HCT116 (cell line): Measurements from ENCODE around the gene IL3.

Experiments used
- CTCF ChIP-seq, 3 experiments: fragments of 200-600 bp in 1 of 3; sonication (generic) in 1 of 3; IDR thresholded peaks in 2 of 3; conservative IDR thresholded peaks in 1 of 3; 2 replicates each; pipeline ENCODE4 v1.5.1; 2012 to 2017; ENCODE audit warnings: low read depth in 2 of 3, low read length in 2 of 3, antibody characterized with exemption in 1 of 3, borderline replicate concordance in 1 of 3, control low read depth in 1 of 3, mild to moderate bottlenecking in 1 of 3, mixed read lengths in 1 of 3, mixed run types in 1 of 3, moderate library complexity in 1 of 3; ENCODE audit not compliant: insufficient read depth in 1 of 3
- EGR1 ChIP-seq: IDR thresholded peaks from 2 replicates; pipeline ENCODE4 v1.6.1; 2012; ENCODE audit warnings: low read depth
- EZH2phosphoT487 ChIP-seq: fragments of 200-600 bp; IDR thresholded peaks from 2 replicates; pipeline ENCODE4 v1.6.1; 2018; ENCODE audit warnings: antibody characterized with exemption, borderline replicate concordance
- POLR2A ChIP-seq: IDR thresholded peaks from 2 replicates; pipeline ENCODE4 v1.7.0; 2011; ENCODE audit warnings: borderline replicate concordance; ENCODE audit not compliant: insufficient read depth, insufficient read length; ENCODE audit errors: extremely low read depth
- POLR2AphosphoS5 ChIP-seq: IDR thresholded peaks from 2 replicates; pipeline ENCODE4 v1.6.1; 2011; ENCODE audit warnings: mild to moderate bottlenecking, low read depth, low read length, moderate library complexity
- ZBTB33 ChIP-seq: IDR thresholded peaks from 2 replicates; pipeline ENCODE4 v1.6.1; 2011; ENCODE audit warnings: mild to moderate bottlenecking, low read length, moderate library complexity; ENCODE audit not compliant: insufficient replicate concordance; ENCODE audit errors: extremely low read depth

- TF ChIP-seq CTCF (IDR thresholded peaks at IDR 0.05 in 2 of 3, conservative IDR thresholded peaks at IDR 0.05 in 1 of 3; ENCODE audit: borderline replicate concordance in 1 of 3, insufficient read depth in 1 of 3, low read depth in 2 of 3, low read length in 2 of 3) (no peak), EZH2phosphoT487 (no peak), POLR2A (no peak), EGR1 (no peak), ZBTB33 (no peak), POLR2AphosphoS5 (no peak)
Measured at GRCh38 chr5:132102101-132102701, 41.7 kb downstream of the IL3 start.
